Measurements from ENCODE around the gene ARPC1A. TPM values are rescaled to one million over a fixed set of nuclear protein-coding genes. Genes with fewer than 3 reads are reported as not detected.
"Not testable (repeated sequence)": the region's sequence is repeated elsewhere in the genome, so short reads cannot be mapped to it uniquely, and the experiment has no call there.

Gene ARPC1A
- total RNA-seq, 1 donor from 2014 or later = 216 TPM

- Mint-ChIP-seq H3K9me3 (no peaks in the 10 kb centered on the region), H3K27me3 (ENCODE audit: low read depth) (no peaks in the 10 kb centered on the region), H3K4me1 (peaks cover 37% of the 10 kb centered on the region), H3K36me3 (ENCODE audit: low read depth) (peaks cover 18% of the 10 kb centered on the region), H3K27ac (ENCODE audit: unreplicated experiment) (no peak overlapping the region), H3K4me3 (peak overlapping the region; percentile 100)
- no peak for DNase-seq (ENCODE audit: low read depth, low spot score)
- TF ChIP-seq CTCF (conservative IDR thresholded peaks at IDR 0.05) = no peak
Observed at GRCh38 chr7:99409806-99410205, 84.1 kb downstream of the ARPC1A start.

GRCh38 chr7:99410635-99411034 lies 84.9 kb downstream of the ARPC1A start:
- Mint-ChIP-seq H3K4me3 (peak overlapping the region; percentile 100), H3K27ac (ENCODE audit: unreplicated experiment) (peak overlapping the region; percentile 83), H3K4me1 (peaks cover 37% of the 10 kb centered on the region), H3K9me3 (no peaks in the 10 kb centered on the region), H3K27me3 (ENCODE audit: low read depth) (no peaks in the 10 kb centered on the region), H3K36me3 (ENCODE audit: low read depth) (peaks cover 26% of the 10 kb centered on the region)
- no peak for TF ChIP-seq CTCF (conservative IDR thresholded peaks at IDR 0.05)
- DNase-seq (ENCODE audit: low read depth, low spot score) = no peak

- H3K27ac Mint-ChIP-seq (ENCODE audit: unreplicated experiment); H3K9me3 Mint-ChIP-seq; H3K4me1 Mint-ChIP-seq; H3K27me3 Mint-ChIP-seq (ENCODE audit: low read depth): not testable (repeated sequence)
- Mint-ChIP-seq H3K36me3 (ENCODE audit: low read depth) (peaks cover 37% of the 10 kb centered on the region), H3K4me3 (peak overlapping the region; percentile 56)
- DNase-seq (ENCODE audit: low read depth, low spot score) = peak; percentile 60
- peak; percentile 70 for TF ChIP-seq CTCF (conservative IDR thresholded peaks at IDR 0.05)
Observed at GRCh38 chr7:99415513-99416127, 89.9 kb downstream of the ARPC1A start.

Other genes starting within 250 kb of the ARPC1A start
- gene SMURF1, start 181.8 kb upstream of the ARPC1A start, total RNA-seq = 24.5 and 24.6 TPM in 2 replicates
- not detected in 2 replicates for gene KPNA7, start 117.8 kb upstream of the ARPC1A start, total RNA-seq
- gene MYH16, start 53.1 kb upstream of the ARPC1A start, total RNA-seq = not detected in 2 replicates
- 67.7 and 71.6 TPM in 2 replicates for gene ARPC1B, start 48.8 kb downstream of the ARPC1A start, total RNA-seq
- 146 and 155 TPM in 2 replicates for gene PDAP1, start 82.7 kb downstream of the ARPC1A start, total RNA-seq
- gene BUD31, start 83.1 kb downstream of the ARPC1A start, total RNA-seq = 107 and 108 TPM in 2 replicates
- gene PTCD1, start 112.9 kb downstream of the ARPC1A start, total RNA-seq = 9.7 and 11.1 TPM in 2 replicates
- gene CPSF4, start 113.0 kb downstream of the ARPC1A start, total RNA-seq = 111 and 117 TPM in 2 replicates
- gene ATP5MF, start 140.3 kb downstream of the ARPC1A start, total RNA-seq = 403 and 423 TPM in 2 replicates
- 25.6 and 27.8 TPM in 2 replicates for gene ZNF789, start 147.0 kb downstream of the ARPC1A start, total RNA-seq
- gene ZNF394, start 174.4 kb downstream of the ARPC1A start, total RNA-seq = 17.5 and 19.5 TPM in 2 replicates
- 21.5 and 21.7 TPM in 2 replicates for gene ZKSCAN5, start 178.8 kb downstream of the ARPC1A start, total RNA-seq
- 10.6 and 10.9 TPM in 2 replicates for gene FAM200A, start 226.2 kb downstream of the ARPC1A start, total RNA-seq
- 56.0 and 57.0 TPM in 2 replicates for gene ZNF655, start 232.7 kb downstream of the ARPC1A start, total RNA-seq

All from neural crest cell (in vitro differentiated cells).